A549 treated with CpdA at 1 μM for 4 hours (cell line): ENCODE data around the gene MID2. TPM values are rescaled to one million over a fixed set of nuclear protein-coding genes. Genes with fewer than 3 reads are reported as not detected.

ENCODE experiments used
- total RNA-seq: library from RNA; stranded (reverse); fragments of 200-300 nt; extraction: Qiagen RNA extraction; gene quantifications from 5 replicates; pipeline ENCODE4 v1.2.3, GENCODE V29; 2022; ENCODE audit warnings: low read depth

MID2 gene
- 6.5 to 8.1 TPM (median 6.6 TPM) in 5 replicates for total RNA-seq

GRCh38 chrX:107825698-107826237 lies at the start of gene MID2:
TSS of gene MID2 (plus strand) at chrX:107825866. CDS start at chrX:107826427, 561 bp downstream.

GRCh38 chrX:107777536-107777832 lies 48.2 kb upstream of the MID2 start, which contains the start of gene NCBP2L:
TSS of gene NCBP2L (plus strand) at chrX:107777733. CDS start at chrX:107794221, 16,488 bp downstream.

Other genes with a start within 250 kb of the MID2 start
- gene PRPS1, start 197.4 kb upstream of the MID2 start, total RNA-seq, result 95.9 to 111 TPM (median 99.8 TPM) in 5 replicates
- gene TSC22D3, start 50.1 kb upstream of the MID2 start, total RNA-seq, result 18.2 to 23.7 TPM (median 21.3 TPM) in 5 replicates
- not detected in 5 replicates for gene NCBP2L, start 48.1 kb upstream of the MID2 start, total RNA-seq
- 0.06 TPM in 1 of 5 replicates, not detected in the others for gene TEX13B, start 156.5 kb downstream of the MID2 start, total RNA-seq
- 0.21 to 0.47 TPM (median 0.36 TPM) in 5 replicates for gene VSIG1, start 219.2 kb downstream of the MID2 start, total RNA-seq